Ascending aorta (tissue), 2 donors: ENCODE results near the gene EIPR1. TPM values are rescaled to one million over a fixed set of nuclear protein-coding genes. Genes with fewer than 3 reads are reported as not detected.

Source experiments
- DNase-seq, 2 donors: peaks; one replicate each; pipeline ENCODE4 v3.0.0-alpha.2; 2019; ENCODE audit warnings: low spot score in 2 of 2
- H3K27ac ChIP-seq, 2 donors: fragments of 200-600 bp; sonication (generic); one replicate each; pipeline ENCODE4 v1.5.1; 2016 to 2017; ENCODE audit warnings: mild to moderate bottlenecking in 1 of 2
- H3K27me3 ChIP-seq: fragments of 200-600 bp; sonication (generic); one replicate; pipeline ENCODE4 v1.5.1; 2017
- H3K36me3 ChIP-seq, 2 donors: fragments of 200-600 bp; sonication (generic); one replicate each; pipeline ENCODE4 v1.5.1; 2016
- H3K4me1 ChIP-seq, 2 donors: fragments of 200-600 bp; sonication (generic); one replicate each; pipeline ENCODE4 v1.5.1; 2016 to 2017; ENCODE audit warnings: mild to moderate bottlenecking in 1 of 2
- H3K4me3 ChIP-seq, 2 donors: fragments of 200-600 bp; sonication (generic); one replicate each; pipeline ENCODE4 v1.5.1; 2016 to 2017; ENCODE audit warnings: mild to moderate bottlenecking in 1 of 2
- H3K9me3 ChIP-seq, 2 donors: fragments of 200-600 bp; sonication (generic); one replicate each; pipeline ENCODE4 v1.5.1; 2016
- CTCF ChIP-seq, 3 experiments: fragments of 200-600 bp in 2 of 3; fragments of 450-650 bp in 1 of 3; sonication (generic) in 2 of 3; IDR thresholded peaks; one replicate each; pipeline ENCODE4 v1.5.1; 2016 to 2019; ENCODE audit warnings: antibody characterized with exemption in 3 of 3, mild to moderate bottlenecking in 1 of 3, moderate library complexity in 1 of 3
- intact Hi-C: fragments of 100-400 bp; cut with DNase I; formaldehyde crosslinking; loops from one replicate; pipeline ENCODE4 v1.15.1; 2023
- total RNA-seq: library from RNA; depleted of rRNA; stranded (reverse); fragments of >200 nt; gene quantifications from one replicate; pipeline ENCODE4 v1.1.0, GENCODE V29; 2016

Gene EIPR1
- total RNA-seq, 1 donor from 2014 or later, result 14.5 TPM

GRCh38 chr2:3322311-3322970 lies 55.2 kb downstream of the EIPR1 start:
- no peaks in the 10 kb centered on the region for H3K9me3 ChIP-seq
- no peaks in the 10 kb centered on the region for H3K4me1 ChIP-seq
- H3K4me3 ChIP-seq, result no peak overlapping the region
- no peaks in the 10 kb centered on the region for H3K27me3 ChIP-seq
- intact Hi-C loops, result no loop called here
- DNase-seq, result no peak
- peaks cover 0 to 10% of the 10 kb centered on the region in 2 donors for H3K36me3 ChIP-seq
- no peak for TF ChIP-seq CTCF (IDR thresholded peaks at IDR 0.05)
- H3K27ac ChIP-seq, result no peak overlapping the region

- Histone ChIP-seq H3K27me3 (no peaks in the 10 kb centered on the region), H3K4me1 (no peaks in the 10 kb centered on the region), H3K9me3 (no peaks in the 10 kb centered on the region), H3K36me3 (peaks cover 0 to 10% of the 10 kb centered on the region in 2 donors), H3K27ac (no peak overlapping the region), H3K4me3 (no peak overlapping the region)
- DNase-seq, result no peak
- intact Hi-C loops, result no loop called here
- no peak for TF ChIP-seq CTCF (IDR thresholded peaks at IDR 0.05)
These were observed 55.8 kb downstream of the EIPR1 start for GRCh38 chr2:3321825-3322224.

GRCh38 chr2:3320910-3321605 lies 56.6 kb downstream of the EIPR1 start:
- no peak for DNase-seq
- no peak for TF ChIP-seq CTCF (IDR thresholded peaks at IDR 0.05)
- Histone ChIP-seq H3K4me3 (no peak overlapping the region), H3K36me3 (peaks cover 0 to 10% of the 10 kb centered on the region in 2 donors), H3K4me1 (no peaks in the 10 kb centered on the region), H3K9me3 (no peaks in the 10 kb centered on the region), H3K27ac (no peak overlapping the region), H3K27me3 (no peaks in the 10 kb centered on the region)
- intact Hi-C loops, result no loop called here

GRCh38 chr2:3319745-3320566 lies 57.7 kb downstream of the EIPR1 start:
- Histone ChIP-seq H3K27ac (no peak overlapping the region), H3K36me3 (peaks cover 0 to 10% of the 10 kb centered on the region in 2 donors), H3K4me3 (no peak overlapping the region), H3K27me3 (no peaks in the 10 kb centered on the region), H3K9me3 (no peaks in the 10 kb centered on the region), H3K4me1 (no peaks in the 10 kb centered on the region)
- intact Hi-C loops, result no loop called here
- TF ChIP-seq CTCF (IDR thresholded peaks at IDR 0.05), result no peak
- no peak for DNase-seq

GRCh38 chr2:3319134-3319533 lies 58.5 kb downstream of the EIPR1 start:
- intact Hi-C loops, result no loop called here
- no peaks in the 10 kb centered on the region for H3K9me3 ChIP-seq
- no peaks in the 10 kb centered on the region for H3K27me3 ChIP-seq
- H3K4me3 ChIP-seq, result no peak overlapping the region
- no peak for DNase-seq
- H3K4me1 ChIP-seq, result no peaks in the 10 kb centered on the region
- H3K27ac ChIP-seq, result no peak overlapping the region
- H3K36me3 ChIP-seq, result peaks cover 0 to 10% of the 10 kb centered on the region in 2 donors
- no peak for TF ChIP-seq CTCF (IDR thresholded peaks at IDR 0.05)
